Activated CD8-positive, alpha-beta memory T cell treated with anti-CD3 and anti-CD28 coated beads for 4 hours (primary cell): ENCODE results near the gene RABEP2.
"Not testable (repeated sequence)": the region's sequence is repeated elsewhere in the genome, so short reads cannot be mapped to it uniquely, and the experiment has no call there.

Source experiments
- DNase-seq, 2 donors: peaks; one replicate each; pipeline ENCODE4 v3.0.0-alpha.2; 2020; ENCODE audit warnings: low read depth in 2 of 2

The RABEP2 gene

DNA sequence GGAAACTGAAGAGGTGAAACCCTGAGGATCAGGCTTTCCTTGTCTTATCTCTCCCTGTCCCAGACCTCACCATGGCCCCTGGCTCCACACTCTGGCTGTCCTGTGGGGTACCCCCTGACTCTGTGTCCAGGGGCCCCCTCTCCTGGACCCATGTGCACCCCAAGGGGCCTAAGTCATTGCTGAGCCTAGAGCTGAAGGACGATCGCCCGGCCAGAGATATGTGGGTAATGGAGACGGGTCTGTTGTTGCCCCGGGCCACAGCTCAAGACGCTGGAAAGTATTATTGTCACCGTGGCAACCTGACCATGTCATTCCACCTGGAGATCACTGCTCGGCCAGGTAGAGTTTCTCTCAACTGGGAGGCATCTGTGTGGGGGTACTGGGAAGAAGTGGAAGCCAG, 8.1 kb upstream of the RABEP2 start:
- no peak for DNase-seq

- no peak for DNase-seq
Observed at GRCh38 chr16:28932339-28933141, 7.5 kb upstream of the RABEP2 start.

DNA sequence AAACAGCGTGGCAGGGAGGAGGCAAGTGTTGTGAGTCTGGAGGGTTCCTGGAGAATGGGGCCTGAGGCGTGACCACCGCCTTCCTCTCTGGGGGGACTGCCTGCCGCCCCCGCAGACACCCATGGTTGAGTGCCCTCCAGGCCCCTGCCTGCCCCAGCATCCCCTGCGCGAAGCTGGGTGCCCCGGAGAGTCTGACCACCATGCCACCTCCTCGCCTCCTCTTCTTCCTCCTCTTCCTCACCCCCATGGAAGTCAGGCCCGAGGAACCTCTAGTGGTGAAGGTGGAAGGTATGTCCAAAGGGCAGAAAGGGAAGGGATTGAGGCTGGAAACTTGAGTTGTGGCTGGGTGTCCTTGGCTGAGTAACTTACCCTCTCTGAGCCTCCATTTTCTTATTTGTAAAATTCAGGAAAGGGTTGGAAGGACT, 6.8 kb upstream of the RABEP2 start, which contains the start of gene CD19:
Gene CD19 (plus strand): TSS at position 171 of the 425 bp plus-strand sequence. CDS start 30 bp downstream, at position 201.
- DNase-seq, result no peak

GRCh38 chr16:28930652-28931051, 5.6 kb upstream of the RABEP2 start:
- no peak for DNase-seq

DNA sequence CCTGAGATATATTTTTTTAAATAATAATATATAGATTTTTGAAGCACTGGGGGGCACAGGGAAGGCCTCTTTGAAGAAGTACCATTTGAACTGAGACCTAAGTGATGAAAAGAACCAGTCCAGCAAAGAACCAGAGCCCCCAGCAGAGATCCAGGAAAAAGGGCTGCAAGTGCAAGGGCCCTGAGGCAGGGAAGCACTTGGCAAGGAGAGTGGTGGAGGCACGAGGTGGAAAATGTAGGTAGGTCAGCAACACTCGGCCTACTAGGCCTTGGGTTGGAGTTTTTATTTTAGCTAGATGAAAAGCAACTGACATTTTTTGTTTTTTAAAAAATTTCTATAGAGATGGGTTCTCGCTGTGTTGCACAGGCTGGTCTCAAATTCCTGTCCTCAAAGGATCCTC, 5.2 kb upstream of the RABEP2 start:
- DNase-seq, result no peak

- no peak for DNase-seq
Observed at GRCh38 chr16:28927815-28928214, 2.8 kb upstream of the RABEP2 start.

DNA sequence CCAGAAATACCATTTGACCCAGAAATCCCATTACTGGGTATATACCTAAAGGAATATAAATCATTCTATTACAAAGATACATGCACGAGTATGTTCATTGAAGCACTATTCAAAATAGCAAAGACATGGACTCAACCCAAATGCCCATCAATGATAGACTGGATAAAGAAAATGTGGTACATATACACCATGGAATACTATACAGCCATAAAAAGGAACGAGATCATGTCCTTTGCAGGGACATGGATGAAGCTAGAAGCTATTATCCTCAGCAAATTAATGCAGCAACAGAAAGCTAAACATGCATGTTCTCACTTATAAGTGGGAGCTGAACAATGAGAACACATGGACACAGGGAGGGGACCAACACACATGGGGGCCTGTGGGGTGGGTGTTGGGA, 1.2 kb upstream of the RABEP2 start:
- DNase-seq, result not testable (repeated sequence)

- DNase-seq, result peak; percentile 58 to 63
Observed at GRCh38 chr16:28925386-28926228, 569 bp upstream of the RABEP2 start.

- no peak for DNase-seq
Observed at GRCh38 chr16:28924399-28924761, 658 bp downstream of the RABEP2 start.

- no peak for DNase-seq
Observed at GRCh38 chr16:28923652-28924398, 1.2 kb downstream of the RABEP2 start.

DNA sequence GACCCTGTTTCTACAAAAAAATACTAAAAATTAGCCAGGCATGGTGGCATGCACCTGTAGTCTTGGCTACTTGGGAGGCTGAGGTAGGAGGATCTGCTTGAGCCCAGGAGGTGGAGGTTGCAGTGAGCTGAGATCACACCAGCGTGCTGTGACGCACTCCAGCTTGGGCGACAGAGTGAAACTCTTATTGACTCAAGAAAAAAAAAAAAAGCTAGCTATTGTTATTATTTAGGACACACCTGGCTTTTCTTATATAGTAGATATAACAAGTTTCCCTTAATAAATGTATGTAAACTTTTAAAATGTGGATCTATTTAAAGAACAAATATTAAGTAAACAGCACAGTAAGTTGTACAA, 1.8 kb downstream of the RABEP2 start:
- DNase-seq, result no peak

DNA sequence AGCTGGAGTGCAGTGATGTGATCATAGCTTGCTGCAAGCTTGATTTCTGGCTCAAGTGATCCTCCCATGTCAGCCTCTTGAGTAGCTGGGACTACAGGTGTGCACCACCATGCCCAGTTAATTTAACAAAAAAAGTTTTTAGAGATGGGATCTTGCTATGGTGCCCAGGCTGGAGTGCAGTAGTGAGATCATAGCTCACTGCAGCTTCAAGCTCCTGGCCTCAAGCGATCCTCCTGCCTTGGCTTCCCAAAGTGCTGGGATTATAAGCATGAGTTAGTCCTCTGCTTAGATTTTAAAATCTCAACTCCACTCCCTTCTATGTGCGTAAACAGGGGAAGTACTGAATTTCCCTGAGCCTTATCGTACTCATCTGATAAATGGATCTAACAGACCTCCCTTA, 6.3 kb downstream of the RABEP2 start:
- DNase-seq, result no peak

GRCh38 chr16:28917095-28917494, 7.9 kb downstream of the RABEP2 start:
- no peak for DNase-seq

DNA sequence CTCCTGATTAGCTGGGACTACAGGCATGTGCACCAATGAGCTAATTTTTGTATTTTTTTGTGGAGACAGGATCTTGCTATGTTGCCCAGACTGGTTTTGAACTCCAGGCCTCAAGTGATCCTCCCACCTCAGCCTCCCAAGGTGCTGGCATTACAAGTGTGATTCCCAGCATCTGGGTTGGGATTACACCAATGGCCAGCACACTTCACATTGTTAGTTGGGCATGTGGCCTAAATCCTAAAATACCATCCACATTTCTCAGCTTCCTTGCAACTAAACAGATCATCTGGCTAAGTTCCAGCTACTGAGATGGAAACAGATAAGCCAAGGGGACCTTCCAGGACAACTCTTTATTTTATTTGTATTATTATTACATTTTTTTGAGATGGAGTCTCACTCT, 9.9 kb downstream of the RABEP2 start:
- no peak for DNase-seq

GRCh38 chr16:28913946-28914724, 10.9 kb downstream of the RABEP2 start:
- DNase-seq, result no peak

GRCh38 chr16:28912558-28912957, 12.5 kb downstream of the RABEP2 start:
- no peak for DNase-seq

GRCh38 chr16:28910086-28911031, 14.7 kb downstream of the RABEP2 start:
- no peak for DNase-seq

DNA sequence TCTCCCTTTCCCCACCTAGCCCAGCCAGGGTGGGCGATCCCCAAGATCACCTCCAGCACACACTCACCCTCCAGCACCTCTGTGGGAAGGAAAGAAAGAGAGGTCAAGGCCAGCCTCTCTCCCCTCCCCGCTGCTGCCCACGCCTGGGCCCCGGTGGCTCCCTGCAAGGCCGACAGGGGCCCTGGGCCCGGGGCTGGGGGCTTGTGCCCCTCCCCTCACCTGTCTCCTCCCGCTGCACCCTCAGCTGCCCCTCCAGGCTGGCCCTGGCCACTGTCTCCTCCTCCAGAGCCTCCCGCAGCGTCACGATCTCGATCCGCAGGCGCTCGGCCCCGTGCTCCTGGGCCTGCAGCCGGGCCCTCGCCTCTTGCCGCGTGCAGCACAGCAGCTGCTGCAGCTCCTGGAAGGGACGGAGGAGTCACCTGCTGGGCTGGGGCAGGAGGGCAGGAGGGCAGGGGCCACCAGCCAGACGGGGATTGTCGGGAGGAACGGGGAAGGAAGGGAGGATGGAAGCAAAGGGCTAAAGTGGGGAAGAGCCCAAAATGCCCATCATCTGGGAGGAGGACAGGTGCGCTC, 19.2 kb downstream of the RABEP2 start:
- DNase-seq, result no peak

- DNase-seq, result no peak
Observed at GRCh38 chr16:28905229-28905754, 19.7 kb downstream of the RABEP2 start.

DNA sequence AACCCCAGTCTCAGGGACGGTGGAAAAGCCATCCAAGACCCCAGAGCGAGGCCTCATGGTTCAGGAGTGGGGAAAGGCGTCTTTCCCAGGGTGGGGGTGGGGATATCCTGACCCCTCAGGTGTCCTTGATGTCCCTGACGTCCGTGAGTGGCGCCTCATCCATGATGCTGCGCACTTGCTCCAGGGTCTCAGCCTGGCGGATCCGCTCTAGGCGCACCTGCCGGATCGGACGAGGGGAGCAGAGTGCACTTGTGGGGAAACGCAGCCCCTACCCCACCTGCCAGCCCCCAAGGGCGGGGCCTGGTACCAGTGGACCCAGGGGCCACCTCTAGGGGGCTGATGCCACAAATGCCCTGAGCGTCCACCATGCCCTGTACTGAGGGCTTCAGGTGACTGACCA, 20.2 kb downstream of the RABEP2 start:
- DNase-seq, result no peak
